Measurements from ENCODE around the gene CCN5. TPM values are rescaled to one million over a fixed set of nuclear protein-coding genes. Genes with fewer than 3 reads are reported as not detected.

Gene CCN5
- total RNA-seq, 1 donor from 2014 or later: not detected

- no peak for DNase-seq (ENCODE audit: low spot score)
- Mint-ChIP-seq H3K36me3 (ENCODE audit: low read depth, unreplicated experiment) (no peaks in the 10 kb centered on the region), H3K27me3 (ENCODE audit: unreplicated experiment) (peaks cover 13% of the 10 kb centered on the region), H3K4me1 (ENCODE audit: unreplicated experiment) (no peaks in the 10 kb centered on the region), H3K9me3 (ENCODE audit: unreplicated experiment) (no peaks in the 10 kb centered on the region), H3K27ac (ENCODE audit: unreplicated experiment) (no peak overlapping the region), H3K4me3 (ENCODE audit: unreplicated experiment) (no peak overlapping the region)
- no peak for TF ChIP-seq CTCF (IDR thresholded peaks at IDR 0.05; ENCODE audit: unreplicated experiment)
These were observed 35.1 kb downstream of the CCN5 start for GRCh38 chr20:44750081-44750805.

DNA sequence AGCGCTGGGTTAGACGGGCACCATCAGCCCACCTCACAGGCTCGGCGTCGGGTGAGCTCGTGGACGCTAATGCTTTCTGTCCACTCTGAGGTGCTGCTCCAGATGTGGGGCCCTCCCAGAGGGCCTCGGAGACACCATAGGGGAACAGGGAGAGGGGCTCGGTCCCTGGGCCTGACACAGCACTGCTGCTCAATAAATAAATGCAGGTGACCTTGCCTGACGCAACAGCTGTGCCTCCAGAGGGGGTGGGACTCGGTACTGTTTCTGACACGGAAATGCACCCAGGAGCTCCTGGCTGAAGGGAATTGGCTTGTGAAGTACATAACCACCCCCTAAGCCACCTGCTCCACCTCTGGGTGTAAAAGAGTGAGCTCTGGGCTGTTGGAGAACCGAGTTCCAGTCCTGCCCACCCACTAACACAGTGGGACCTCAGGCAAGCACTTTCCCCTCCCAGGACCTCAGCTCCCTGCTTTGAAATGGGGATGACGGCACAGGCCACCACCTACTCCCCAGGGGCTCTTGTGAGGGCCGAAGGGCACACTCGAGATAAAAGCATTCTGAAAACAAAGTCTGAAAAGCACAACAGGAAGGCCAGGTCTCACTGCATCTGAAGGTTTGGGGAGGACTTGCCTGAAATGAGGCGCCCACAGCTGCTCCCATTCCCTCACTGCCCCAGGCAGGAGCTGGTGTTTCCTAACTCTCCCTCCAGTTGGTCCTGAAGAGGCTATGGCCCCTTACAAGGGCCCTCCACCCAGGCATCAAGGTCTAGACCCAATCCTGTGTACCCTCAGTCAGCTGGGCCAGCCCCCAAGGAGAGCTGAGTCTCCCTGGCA, 37.1 kb downstream of the CCN5 start:
- no peak for TF ChIP-seq CTCF (IDR thresholded peaks at IDR 0.05; ENCODE audit: unreplicated experiment)
- Mint-ChIP-seq H3K9me3 (ENCODE audit: unreplicated experiment) (no peaks in the 10 kb centered on the region), H3K27ac (ENCODE audit: unreplicated experiment) (no peak overlapping the region), H3K4me3 (ENCODE audit: unreplicated experiment) (no peak overlapping the region), H3K4me1 (ENCODE audit: unreplicated experiment) (no peaks in the 10 kb centered on the region), H3K27me3 (ENCODE audit: unreplicated experiment) (peaks cover 13% of the 10 kb centered on the region), H3K36me3 (ENCODE audit: low read depth, unreplicated experiment) (no peaks in the 10 kb centered on the region)
- no peak for DNase-seq (ENCODE audit: low spot score)

DNA sequence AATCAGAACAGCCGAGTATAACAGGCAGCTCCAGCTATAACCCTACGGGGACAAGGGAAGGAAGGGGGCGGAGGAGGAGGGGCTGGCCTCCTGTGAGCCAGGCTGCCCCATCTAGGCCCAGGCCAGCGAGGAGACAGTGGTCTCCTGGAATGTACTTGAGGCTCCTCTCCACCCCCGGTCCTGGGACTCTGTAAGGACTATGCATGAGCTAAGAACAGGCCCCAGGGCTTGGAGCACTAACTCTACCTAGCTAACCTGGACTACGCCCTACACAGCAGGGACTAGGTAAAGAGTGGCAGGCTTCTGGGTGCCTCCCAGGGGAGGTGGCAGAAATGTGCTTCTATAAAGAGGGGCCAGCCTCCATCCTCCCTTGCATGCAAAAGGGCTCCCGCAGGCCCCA, 39.4 kb downstream of the CCN5 start:
- Mint-ChIP-seq H3K27ac (ENCODE audit: unreplicated experiment) (no peak overlapping the region), H3K27me3 (ENCODE audit: unreplicated experiment) (peaks cover 6% of the 10 kb centered on the region), H3K36me3 (ENCODE audit: low read depth, unreplicated experiment) (no peaks in the 10 kb centered on the region), H3K9me3 (ENCODE audit: unreplicated experiment) (no peaks in the 10 kb centered on the region), H3K4me1 (ENCODE audit: unreplicated experiment) (no peaks in the 10 kb centered on the region), H3K4me3 (ENCODE audit: unreplicated experiment) (no peak overlapping the region)
- no peak for DNase-seq (ENCODE audit: low spot score)
- no peak for TF ChIP-seq CTCF (IDR thresholded peaks at IDR 0.05; ENCODE audit: unreplicated experiment)

DNA sequence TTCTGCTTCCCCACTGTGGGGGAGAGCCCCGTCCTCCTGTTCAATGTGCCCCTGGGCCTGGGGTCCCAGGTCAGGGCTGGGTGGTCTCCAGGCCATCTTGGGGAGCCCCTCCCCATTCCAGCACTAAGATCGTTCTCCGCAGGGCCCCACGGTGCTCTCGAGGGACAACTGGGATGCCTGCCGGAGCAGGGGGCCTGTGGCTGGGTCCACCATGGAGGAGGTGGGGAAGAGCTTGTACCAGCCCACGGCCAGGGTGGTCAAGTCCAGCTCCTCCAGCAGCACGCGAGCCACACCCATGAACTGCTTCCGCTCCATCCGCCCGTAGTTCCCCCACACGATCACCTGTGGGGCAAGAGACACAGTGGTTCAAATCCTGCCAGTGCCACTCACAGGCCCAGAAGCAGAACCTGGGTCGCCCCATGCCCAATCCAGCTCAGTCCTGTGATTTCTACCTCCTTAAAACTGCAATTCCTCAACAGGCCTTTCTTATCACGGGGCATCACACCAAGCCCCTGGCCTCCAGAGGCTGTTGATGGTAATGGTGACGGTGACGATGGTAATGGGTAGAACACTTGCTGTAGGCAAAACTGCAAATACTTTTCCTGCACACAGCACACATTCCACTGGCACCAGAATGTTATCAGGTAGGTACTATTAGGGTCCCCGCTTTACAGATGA, 41.0 kb downstream of the CCN5 start:
- TF ChIP-seq CTCF (IDR thresholded peaks at IDR 0.05; ENCODE audit: unreplicated experiment): no peak
- Mint-ChIP-seq H3K9me3 (ENCODE audit: unreplicated experiment) (no peaks in the 10 kb centered on the region), H3K27ac (ENCODE audit: unreplicated experiment) (no peak overlapping the region), H3K36me3 (ENCODE audit: low read depth, unreplicated experiment) (no peaks in the 10 kb centered on the region), H3K4me3 (ENCODE audit: unreplicated experiment) (no peak overlapping the region), H3K27me3 (ENCODE audit: unreplicated experiment) (peaks cover 4% of the 10 kb centered on the region), H3K4me1 (ENCODE audit: unreplicated experiment) (no peaks in the 10 kb centered on the region)
- DNase-seq (ENCODE audit: low spot score): no peak

All from endothelial cell (in vitro differentiated cells).